Right lobe of liver (tissue), 4 donors: ENCODE measurements around the gene RNF166.

Experiments
- POLR2A ChIP-seq: fragments of 450-650 bp; IDR thresholded peaks from one replicate; pipeline ENCODE4 v1.6.1; 2017; ENCODE audit warnings: antibody characterized with exemption, mild to moderate bottlenecking
- TF ChIP-seq, protein P1 (sequence below), 4 donors: fragments of 200-600 bp in 3 of 4; fragments of 450-650 bp in 1 of 4; IDR thresholded peaks; one replicate each; pipeline versions ENCODE4 v1.5.1 to v1.8.0; 2016 to 2022; ENCODE audit warnings: antibody characterized with exemption in 4 of 4, mild to moderate bottlenecking in 2 of 4
- donor health status: DM: no; HTN: no; CAD: no.
- donor health status: DM: no; HTN: no; CAD: no.
- donor health status: DM: no; HTN: yes; CAD: no.

DNA sequence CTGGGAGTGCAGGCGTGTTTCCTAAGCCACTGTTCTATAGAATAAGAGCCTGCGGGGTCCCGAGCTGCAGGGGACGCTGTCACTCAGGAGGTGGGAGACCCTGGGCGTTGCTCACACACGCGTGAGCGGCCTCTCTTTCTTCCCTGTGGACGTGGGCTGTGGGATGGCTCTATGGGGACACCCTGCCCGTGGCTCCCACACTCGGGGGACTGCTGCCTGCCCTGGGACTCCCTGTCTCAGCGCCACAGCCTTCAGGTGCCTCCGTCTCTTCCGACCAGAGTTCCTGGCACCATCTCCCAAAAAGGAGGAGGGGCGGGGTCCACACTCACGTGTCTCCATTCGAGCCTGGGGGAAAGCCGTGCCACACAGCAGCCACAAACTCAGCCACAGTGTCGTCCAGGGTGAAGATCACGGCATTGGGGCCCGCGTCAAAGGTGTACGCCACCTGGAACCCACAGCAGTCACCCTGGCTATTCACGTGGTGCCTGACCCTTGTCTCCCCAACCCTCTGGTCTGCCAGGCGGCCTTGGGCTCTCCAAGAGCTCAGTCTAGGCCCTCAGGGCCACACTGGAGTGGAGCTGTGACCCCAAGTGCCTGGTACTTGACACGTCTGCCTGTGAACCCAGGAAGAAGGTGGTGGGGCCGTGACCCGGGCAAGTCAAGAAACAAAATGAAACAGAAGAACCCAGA, 51.7 kb downstream of the RNF166 start:
- TF ChIP-seq, protein P1, sequence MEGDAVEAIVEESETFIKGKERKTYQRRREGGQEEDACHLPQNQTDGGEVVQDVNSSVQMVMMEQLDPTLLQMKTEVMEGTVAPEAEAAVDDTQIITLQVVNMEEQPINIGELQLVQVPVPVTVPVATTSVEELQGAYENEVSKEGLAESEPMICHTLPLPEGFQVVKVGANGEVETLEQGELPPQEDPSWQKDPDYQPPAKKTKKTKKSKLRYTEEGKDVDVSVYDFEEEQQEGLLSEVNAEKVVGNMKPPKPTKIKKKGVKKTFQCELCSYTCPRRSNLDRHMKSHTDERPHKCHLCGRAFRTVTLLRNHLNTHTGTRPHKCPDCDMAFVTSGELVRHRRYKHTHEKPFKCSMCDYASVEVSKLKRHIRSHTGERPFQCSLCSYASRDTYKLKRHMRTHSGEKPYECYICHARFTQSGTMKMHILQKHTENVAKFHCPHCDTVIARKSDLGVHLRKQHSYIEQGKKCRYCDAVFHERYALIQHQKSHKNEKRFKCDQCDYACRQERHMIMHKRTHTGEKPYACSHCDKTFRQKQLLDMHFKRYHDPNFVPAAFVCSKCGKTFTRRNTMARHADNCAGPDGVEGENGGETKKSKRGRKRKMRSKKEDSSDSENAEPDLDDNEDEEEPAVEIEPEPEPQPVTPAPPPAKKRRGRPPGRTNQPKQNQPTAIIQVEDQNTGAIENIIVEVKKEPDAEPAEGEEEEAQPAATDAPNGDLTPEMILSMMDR (IDR thresholded peaks at IDR 0.05) = no peak
- no peak for TF ChIP-seq POLR2A
